Neural crest cell (in vitro differentiated cells): ENCODE data around the gene SPATA6L. TPM values are rescaled to one million over a fixed set of nuclear protein-coding genes. Genes with fewer than 3 reads are reported as not detected.

ENCODE experiments used
- DNase-seq: peaks from one replicate; pipeline ENCODE4 v3.0.0; 2021; ENCODE audit warnings: low read depth, mixed read lengths, low spot score
- H3K27ac Mint-ChIP-seq: one replicate; pipeline ENCODE4 v1.8.0; 2021; ENCODE audit warnings: mild to moderate bottlenecking, mixed read lengths; ENCODE audit not compliant: unreplicated experiment
- H3K27me3 Mint-ChIP-seq: 2 replicates; pipeline ENCODE4 v1.8.0; 2021; ENCODE audit warnings: low read depth, mild to moderate bottlenecking, mixed read lengths
- H3K36me3 Mint-ChIP-seq: 2 replicates; pipeline ENCODE4 v1.8.0; 2021; ENCODE audit warnings: low read depth, mild to moderate bottlenecking, mixed read lengths
- H3K4me1 Mint-ChIP-seq: 2 replicates; pipeline ENCODE4 v1.8.0; 2021; ENCODE audit warnings: mixed read lengths
- H3K4me3 Mint-ChIP-seq: one replicate; pipeline ENCODE4 v1.8.0; 2021; ENCODE audit warnings: mild to moderate bottlenecking, mixed read lengths
- H3K9me3 Mint-ChIP-seq: 2 replicates; pipeline ENCODE4 v1.8.0; 2021; ENCODE audit warnings: mixed read lengths
- CTCF ChIP-seq: fragments of 200-600 bp; sonication (generic); conservative IDR thresholded peaks from 2 replicates; pipeline ENCODE4 v1.5.0; 2021; ENCODE audit warnings: antibody characterized with exemption, mild to moderate bottlenecking
- total RNA-seq: library from RNA; stranded (reverse); gene quantifications from 2 replicates; pipeline ENCODE4 v1.2.1, GENCODE V29; 2021

SPATA6L gene
- total RNA-seq, 1 donor from 2014 or later: 0.44 TPM

GRCh38 chr9:4585135-4585534, 81.1 kb downstream of the SPATA6L start:
- Mint-ChIP-seq H3K27ac (no peak overlapping the region), H3K27me3 (no peaks in the 10 kb centered on the region), H3K4me3 (no peak overlapping the region), H3K4me1 (no peaks in the 10 kb centered on the region), H3K9me3 (no peaks in the 10 kb centered on the region), H3K36me3 (no peaks in the 10 kb centered on the region)
- no peak for DNase-seq
- no peak for TF ChIP-seq CTCF

GRCh38 chr9:4584636-4585035, 81.6 kb downstream of the SPATA6L start:
- Mint-ChIP-seq H3K4me1 (no peaks in the 10 kb centered on the region), H3K36me3 (no peaks in the 10 kb centered on the region), H3K27me3 (no peaks in the 10 kb centered on the region), H3K9me3 (no peaks in the 10 kb centered on the region), H3K27ac (no peak overlapping the region), H3K4me3 (no peak overlapping the region)
- TF ChIP-seq CTCF: no peak
- no peak for DNase-seq

- H3K27ac Mint-ChIP-seq: no peak overlapping the region
- no peaks in the 10 kb centered on the region for H3K27me3 Mint-ChIP-seq
- no peak for DNase-seq
- no peaks in the 10 kb centered on the region for H3K36me3 Mint-ChIP-seq
- H3K4me1 Mint-ChIP-seq: no peaks in the 10 kb centered on the region
- no peaks in the 10 kb centered on the region for H3K9me3 Mint-ChIP-seq
- TF ChIP-seq CTCF: no peak
- H3K4me3 Mint-ChIP-seq: no peak overlapping the region
Observed at GRCh38 chr9:4583001-4583400, 83.3 kb downstream of the SPATA6L start.

- H3K27ac Mint-ChIP-seq: no peak overlapping the region
- DNase-seq: no peak
- no peak for TF ChIP-seq CTCF
- H3K36me3 Mint-ChIP-seq: no peaks in the 10 kb centered on the region
- H3K4me1 Mint-ChIP-seq: no peaks in the 10 kb centered on the region
- H3K9me3 Mint-ChIP-seq: no peaks in the 10 kb centered on the region
- H3K4me3 Mint-ChIP-seq: no peak overlapping the region
- no peaks in the 10 kb centered on the region for H3K27me3 Mint-ChIP-seq
Observed at GRCh38 chr9:4581861-4582565, 84.3 kb downstream of the SPATA6L start.

GRCh38 chr9:4581035-4581760, 85.1 kb downstream of the SPATA6L start:
- no peaks in the 10 kb centered on the region for H3K4me1 Mint-ChIP-seq
- H3K9me3 Mint-ChIP-seq: no peaks in the 10 kb centered on the region
- no peak for DNase-seq
- no peak overlapping the region for H3K27ac Mint-ChIP-seq
- no peak for TF ChIP-seq CTCF
- no peaks in the 10 kb centered on the region for H3K36me3 Mint-ChIP-seq
- H3K4me3 Mint-ChIP-seq: no peak overlapping the region
- H3K27me3 Mint-ChIP-seq: no peaks in the 10 kb centered on the region
